HFF-Myc (cell line): ENCODE results near the gene AMY2B.
"Not testable (repeated sequence)": the region's sequence is repeated elsewhere in the genome, so short reads cannot be mapped to it uniquely, and the experiment has no call there.

ENCODE experiments used
- DNase-seq: peaks from one replicate; pipeline ENCODE4 v3.0.0-alpha.2; 2011; ENCODE audit warnings: low read depth; ENCODE audit errors: extremely low read depth
- H3K4me3 ChIP-seq: replicated peaks from 2 replicates; pipeline ENCODE4 v1.5.1; 2011; ENCODE audit warnings: low read depth, mild to moderate bottlenecking, control low read depth, low read length
- TF ChIP-seq, protein P1 (sequence below): IDR thresholded peaks from 2 replicates; pipeline ENCODE4 v1.5.1; 2012; ENCODE audit warnings: mild to moderate bottlenecking, low read depth, low read length, control low read depth; ENCODE audit errors: missing control alignments

AMY2B gene

DNA sequence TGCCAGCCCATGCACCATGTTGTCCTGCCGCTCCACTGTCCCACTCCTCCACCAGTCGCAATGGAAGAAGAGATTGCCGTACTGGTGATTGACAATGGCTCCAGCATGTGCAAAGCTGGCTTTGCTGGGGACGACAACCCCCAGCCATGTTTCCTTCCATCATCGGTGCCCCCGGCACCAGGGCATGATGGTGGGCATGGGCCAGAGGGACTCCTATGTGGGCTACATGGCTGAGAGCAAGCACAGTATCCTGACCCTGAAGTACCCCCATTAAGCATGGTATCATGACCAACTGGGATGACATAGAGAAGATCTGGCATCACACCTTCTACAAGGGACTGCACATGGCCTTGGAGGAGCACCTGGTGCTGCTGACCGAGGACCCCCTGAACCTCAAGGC is 1.9 kb upstream of the AMY2B start:
- H3K4me3 ChIP-seq, result no peak overlapping the region
- no peak for DNase-seq
- TF ChIP-seq, protein P1, sequence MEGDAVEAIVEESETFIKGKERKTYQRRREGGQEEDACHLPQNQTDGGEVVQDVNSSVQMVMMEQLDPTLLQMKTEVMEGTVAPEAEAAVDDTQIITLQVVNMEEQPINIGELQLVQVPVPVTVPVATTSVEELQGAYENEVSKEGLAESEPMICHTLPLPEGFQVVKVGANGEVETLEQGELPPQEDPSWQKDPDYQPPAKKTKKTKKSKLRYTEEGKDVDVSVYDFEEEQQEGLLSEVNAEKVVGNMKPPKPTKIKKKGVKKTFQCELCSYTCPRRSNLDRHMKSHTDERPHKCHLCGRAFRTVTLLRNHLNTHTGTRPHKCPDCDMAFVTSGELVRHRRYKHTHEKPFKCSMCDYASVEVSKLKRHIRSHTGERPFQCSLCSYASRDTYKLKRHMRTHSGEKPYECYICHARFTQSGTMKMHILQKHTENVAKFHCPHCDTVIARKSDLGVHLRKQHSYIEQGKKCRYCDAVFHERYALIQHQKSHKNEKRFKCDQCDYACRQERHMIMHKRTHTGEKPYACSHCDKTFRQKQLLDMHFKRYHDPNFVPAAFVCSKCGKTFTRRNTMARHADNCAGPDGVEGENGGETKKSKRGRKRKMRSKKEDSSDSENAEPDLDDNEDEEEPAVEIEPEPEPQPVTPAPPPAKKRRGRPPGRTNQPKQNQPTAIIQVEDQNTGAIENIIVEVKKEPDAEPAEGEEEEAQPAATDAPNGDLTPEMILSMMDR, result no peak

DNA sequence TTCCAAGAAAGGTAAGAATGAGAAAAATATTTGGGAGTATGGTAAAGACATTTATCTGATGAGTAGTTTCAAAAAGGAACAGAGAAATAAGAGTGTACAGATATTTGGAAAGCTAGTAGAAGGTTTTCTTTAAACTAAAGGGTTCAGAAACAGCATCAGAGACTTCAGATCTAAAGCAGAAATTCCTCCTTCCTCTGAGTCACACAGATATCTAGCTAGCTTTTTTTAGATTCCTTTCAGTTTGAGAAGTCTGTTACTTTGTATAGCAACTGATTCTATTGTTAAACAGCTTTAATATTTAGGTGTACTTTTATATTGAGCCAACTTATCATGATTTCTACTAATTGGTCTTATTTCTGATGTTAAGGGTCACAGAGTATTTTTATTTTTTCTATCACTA is 4.7 kb downstream of the AMY2B start:
- H3K4me3 ChIP-seq, result no peak overlapping the region
- TF ChIP-seq, protein P1, result no peak
- DNase-seq, result no peak

DNA sequence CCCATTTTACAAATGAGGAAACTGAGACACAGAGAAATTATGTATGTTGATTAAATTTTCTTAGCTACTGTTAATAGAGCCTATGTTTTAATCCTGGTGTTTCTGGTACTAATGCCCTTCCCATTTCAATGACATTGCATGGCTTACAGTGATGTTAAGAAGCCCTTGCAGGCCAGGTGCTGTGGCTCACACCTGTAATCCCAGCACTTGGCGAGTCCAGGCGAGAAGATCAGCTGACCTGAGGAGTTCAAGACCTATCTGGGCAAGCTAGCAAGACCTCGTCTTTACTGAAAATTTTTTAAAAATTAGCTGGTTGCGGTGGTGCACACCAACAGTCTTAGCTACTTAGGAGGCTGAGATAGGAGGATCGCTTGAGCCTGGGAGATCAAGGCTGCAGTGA is 5.4 kb downstream of the AMY2B start:
- H3K4me3 ChIP-seq, DNase-seq: not testable (repeated sequence)

GRCh38 chr1:103582464-103582863 is 11.1 kb downstream of the AMY2B start:
- DNase-seq, result no peak
- TF ChIP-seq, protein P1, result no peak

DNA sequence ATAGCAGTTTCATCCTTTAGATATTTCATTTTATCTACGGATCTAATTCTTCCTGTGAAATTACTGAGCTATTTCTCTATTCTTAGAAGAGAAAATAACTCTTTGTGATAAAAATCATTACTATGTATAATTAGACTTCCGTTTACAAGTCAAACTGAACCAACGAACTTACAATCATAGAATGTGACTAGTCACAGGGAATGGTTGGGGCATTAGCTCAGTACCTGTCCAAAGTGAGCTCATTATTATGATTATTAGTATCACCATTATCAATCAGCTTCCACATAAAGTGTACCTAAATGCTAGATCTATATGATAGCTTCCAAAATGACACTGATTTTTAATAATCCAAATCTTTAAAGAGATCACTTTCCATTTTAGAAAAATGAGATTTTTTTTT is 12.5 kb downstream of the AMY2B start:
- no peak for DNase-seq

More at GRCh38 chr1:103582464-103582863, 11.1 kb downstream of the AMY2B start:
- H3K4me3 ChIP-seq, result no peak overlapping the region

DNA sequence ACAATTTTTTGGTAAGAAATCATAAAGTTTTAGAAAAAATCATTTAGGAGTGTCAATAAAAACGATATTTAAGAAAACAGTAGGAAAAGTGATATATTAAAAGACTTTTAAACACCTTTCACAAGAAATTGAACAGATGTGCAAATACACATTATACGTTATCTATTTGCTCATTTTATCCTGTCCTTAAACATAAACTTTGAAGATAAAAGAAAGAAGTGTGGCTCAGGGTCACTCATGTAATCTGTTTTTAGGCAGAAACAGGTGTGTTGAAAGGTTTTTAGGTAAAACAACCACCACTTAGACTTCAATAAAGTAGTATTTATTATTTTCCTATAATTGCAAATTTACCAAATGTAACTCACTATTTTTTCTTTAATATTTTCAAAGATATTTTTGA is 13.1 kb downstream of the AMY2B start:
- TF ChIP-seq, protein P1, result no peak
- H3K4me3 ChIP-seq, result no peak overlapping the region
- no peak for DNase-seq

More for the DNA sequence above, 12.5 kb downstream of the AMY2B start:
- TF ChIP-seq, protein P1, result no peak
- no peak overlapping the region for H3K4me3 ChIP-seq

DNA sequence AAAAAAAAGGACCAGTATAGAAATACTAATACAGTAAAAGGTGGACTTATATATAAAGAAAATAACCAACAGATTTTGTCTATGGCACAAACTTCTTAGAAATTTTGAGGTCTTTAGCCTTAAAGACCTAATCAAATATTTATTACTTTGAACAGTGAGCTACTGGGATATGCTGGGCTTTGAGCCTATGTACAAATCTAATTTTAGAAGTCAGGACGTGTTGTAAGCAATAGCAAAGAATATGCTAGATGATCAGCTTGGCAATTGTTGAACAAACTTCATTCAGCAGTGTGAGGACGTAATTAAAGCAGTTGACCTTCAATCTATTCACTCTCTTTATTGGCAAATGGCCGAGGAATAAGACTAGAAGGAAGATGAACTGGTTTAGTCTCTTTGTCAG is 31.4 kb downstream of the AMY2B start:
- H3K4me3 ChIP-seq, DNase-seq: not testable (repeated sequence)

DNA sequence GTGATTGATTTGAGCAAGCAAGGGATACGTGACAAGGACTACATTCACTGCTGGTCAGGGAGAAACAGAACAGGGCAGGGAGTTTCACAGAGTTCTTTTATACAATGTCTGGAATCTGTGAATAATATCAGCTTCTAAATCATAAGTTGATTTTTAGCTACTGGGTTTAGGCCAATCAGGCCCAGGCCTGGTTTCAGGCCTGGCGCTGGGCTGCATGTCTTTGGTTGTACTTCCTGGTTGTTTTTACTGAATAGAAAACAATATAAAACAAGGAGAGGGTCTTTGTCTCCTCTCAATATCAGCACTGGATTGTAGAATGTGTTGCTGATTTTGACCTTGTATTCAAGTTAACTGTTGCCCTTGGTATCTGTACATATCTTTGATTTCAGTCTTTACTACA is 45.0 kb downstream of the AMY2B start:
- TF ChIP-seq, protein P1, result no peak
- H3K4me3 ChIP-seq, result no peak overlapping the region
- no peak for DNase-seq

- H3K4me3 ChIP-seq, DNase-seq: not testable (repeated sequence)
Measured at GRCh38 chr1:103616994-103617477, 45.6 kb downstream of the AMY2B start, which contains the start of gene AMY2A. Gene AMY2A (plus strand): TSS chr1:103617427. CDS start chr1:103617441, 14 bp downstream.

GRCh38 chr1:103627436-103627835 is 56.0 kb downstream of the AMY2B start:
- H3K4me3 ChIP-seq, DNase-seq: not testable (repeated sequence)
